GM10248 (cell line): ENCODE measurements around the gene CARD9.
"Not testable (repeated sequence)": the region's sequence is repeated elsewhere in the genome, so short reads cannot be mapped to it uniquely, and the experiment has no call there.

Source experiments
- CTCF ChIA-PET: fragments of 300-600 bp; sonication (Branson Sonifier 250); formaldehyde crosslinking; extraction: SDS; loops from one replicate; lab custom pipeline; 2021; ENCODE audit warnings: antibody characterized with exemption; lab: Yijun Ruan, JAX
- POLR2A ChIA-PET: fragments of 350-650 bp; sonication (Branson Sonifier 250); formaldehyde crosslinking; extraction: SDS; loops from one replicate; lab custom pipeline; 2020; ENCODE audit warnings: antibody characterized with exemption; lab: Yijun Ruan, JAX
- DNase-seq: peaks from one replicate; pipeline ENCODE4 v3.0.0; 2012; ENCODE audit errors: extremely low spot score
- TF ChIP-seq, protein P1 (sequence below): IDR thresholded peaks from 2 replicates; pipeline ENCODE4 v1.5.1; 2012; ENCODE audit warnings: mild to moderate bottlenecking, low read depth; ENCODE audit errors: extremely low read depth, missing control alignments, control extremely low read depth

The CARD9 gene

DNA sequence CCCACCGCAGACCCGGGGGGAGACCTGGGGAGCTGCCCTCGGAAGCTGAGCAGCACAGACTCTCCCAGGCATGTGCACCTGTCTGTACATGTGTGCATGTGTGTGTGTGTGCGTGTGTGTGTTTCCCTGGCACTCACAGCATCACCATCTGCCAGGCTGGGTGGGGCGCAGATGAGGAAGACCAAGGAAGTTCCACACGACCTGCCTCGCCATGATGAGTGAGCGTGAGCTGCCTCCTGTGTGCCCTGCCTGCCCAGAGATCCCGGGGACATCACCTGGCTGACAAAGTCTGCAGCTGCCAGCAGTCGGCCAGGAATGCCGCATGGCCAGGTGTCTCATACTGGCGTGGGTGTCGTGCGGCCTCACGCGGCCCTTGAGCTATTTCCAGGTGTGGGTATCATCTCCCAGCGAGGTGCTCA, 50.1 kb downstream of the CARD9 start:
- TF ChIP-seq, protein P1, sequence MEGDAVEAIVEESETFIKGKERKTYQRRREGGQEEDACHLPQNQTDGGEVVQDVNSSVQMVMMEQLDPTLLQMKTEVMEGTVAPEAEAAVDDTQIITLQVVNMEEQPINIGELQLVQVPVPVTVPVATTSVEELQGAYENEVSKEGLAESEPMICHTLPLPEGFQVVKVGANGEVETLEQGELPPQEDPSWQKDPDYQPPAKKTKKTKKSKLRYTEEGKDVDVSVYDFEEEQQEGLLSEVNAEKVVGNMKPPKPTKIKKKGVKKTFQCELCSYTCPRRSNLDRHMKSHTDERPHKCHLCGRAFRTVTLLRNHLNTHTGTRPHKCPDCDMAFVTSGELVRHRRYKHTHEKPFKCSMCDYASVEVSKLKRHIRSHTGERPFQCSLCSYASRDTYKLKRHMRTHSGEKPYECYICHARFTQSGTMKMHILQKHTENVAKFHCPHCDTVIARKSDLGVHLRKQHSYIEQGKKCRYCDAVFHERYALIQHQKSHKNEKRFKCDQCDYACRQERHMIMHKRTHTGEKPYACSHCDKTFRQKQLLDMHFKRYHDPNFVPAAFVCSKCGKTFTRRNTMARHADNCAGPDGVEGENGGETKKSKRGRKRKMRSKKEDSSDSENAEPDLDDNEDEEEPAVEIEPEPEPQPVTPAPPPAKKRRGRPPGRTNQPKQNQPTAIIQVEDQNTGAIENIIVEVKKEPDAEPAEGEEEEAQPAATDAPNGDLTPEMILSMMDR = no peak
- ChIA-PET POLR2A (no interaction called here), CTCF (interaction anchor here (1.9 kb wide), 1 partner anchor 40 kb away, joined by 5 read pairs; no protein-coding TSS in a partner anchor)
- DNase-seq = no peak

DNA sequence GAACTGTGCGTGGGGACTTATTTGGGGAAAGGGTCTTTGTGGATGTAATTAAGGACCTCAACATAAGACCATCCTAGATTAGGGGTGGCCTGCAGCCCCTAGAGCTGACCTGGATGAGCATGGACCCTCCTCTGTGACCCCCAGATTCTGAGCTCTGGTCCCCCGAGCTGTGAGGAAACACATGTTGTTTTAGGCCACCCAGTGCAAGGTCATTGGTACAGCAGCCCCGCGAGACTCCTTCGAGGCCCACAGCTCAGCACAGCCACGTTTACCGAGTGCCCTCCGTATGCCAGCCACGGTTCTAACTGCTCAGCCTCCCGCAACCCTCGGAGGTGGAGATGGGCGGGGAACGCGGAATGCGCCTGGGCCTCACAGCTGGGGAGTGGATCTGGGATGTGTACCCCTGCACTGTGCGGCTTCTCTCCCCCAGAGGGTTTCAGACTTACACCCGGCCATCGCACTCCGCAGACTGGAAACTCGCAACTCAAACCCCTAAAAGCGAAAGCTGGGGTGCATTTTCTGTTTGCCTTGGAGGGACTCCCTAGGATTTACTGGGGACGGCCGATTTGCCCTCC, 50.6 kb downstream of the CARD9 start:
- CTCF ChIA-PET = interaction anchor here (1.9 kb wide), 1 partner anchor 40 kb away, joined by 5 read pairs; no protein-coding TSS in a partner anchor
- no peak for DNase-seq
- POLR2A ChIA-PET = no interaction called here

DNA sequence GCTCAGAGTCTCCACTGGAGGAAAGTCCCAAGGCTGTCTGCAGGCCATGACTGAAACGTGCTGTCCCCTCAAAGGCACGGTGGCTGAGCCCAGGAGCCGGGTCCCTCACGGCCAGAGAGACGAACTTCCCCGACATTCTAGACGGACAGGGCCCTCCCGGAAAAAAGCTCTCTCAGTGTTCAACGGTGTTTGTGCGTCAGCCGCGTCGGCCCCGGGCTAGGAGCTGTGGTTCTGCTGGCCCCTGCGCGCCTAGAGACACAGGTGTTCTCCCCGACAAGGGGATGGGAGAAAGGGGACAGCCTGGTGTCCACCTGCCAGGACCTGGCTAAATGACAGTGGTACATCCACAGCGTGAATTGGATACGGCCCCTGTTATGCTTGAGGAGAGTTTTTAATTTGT, 51.9 kb downstream of the CARD9 start:
- POLR2A ChIA-PET = no interaction called here
- TF ChIP-seq, protein P1 = no peak

More for the DNA sequence above, 50.6 kb downstream of the CARD9 start:
- TF ChIP-seq, protein P1 = no peak

DNA sequence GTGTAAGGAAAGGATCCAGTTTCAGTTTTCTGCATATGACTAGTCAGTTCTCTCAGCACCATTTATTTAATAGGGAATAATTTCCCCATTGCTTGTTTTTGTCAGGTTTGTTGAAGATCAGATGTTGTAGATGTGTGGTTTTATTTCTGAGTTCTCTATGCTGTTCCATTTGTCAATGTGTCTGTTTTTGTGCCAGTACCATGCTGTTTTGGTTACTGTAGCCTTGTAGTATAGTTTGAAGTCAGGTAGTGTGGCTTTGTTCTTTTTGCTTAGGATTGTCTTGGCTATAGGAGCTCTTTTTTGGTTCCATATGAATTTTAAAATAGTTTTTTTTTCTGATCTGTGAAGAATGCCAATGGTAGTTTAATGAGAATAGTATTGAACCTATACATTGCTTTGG, 52.5 kb downstream of the CARD9 start:
- DNase-seq, POLR2A ChIA-PET: not testable (repeated sequence)
- CTCF ChIA-PET = interaction anchor here (1.3 kb wide), 1 partner anchor 14 kb away, joined by 3 read pairs; no protein-coding TSS in a partner anchor

More for the DNA sequence above, 51.9 kb downstream of the CARD9 start:
- CTCF ChIA-PET = interaction anchor here (1.3 kb wide), 1 partner anchor 14 kb away, joined by 3 read pairs; no protein-coding TSS in a partner anchor
- no peak for DNase-seq

DNA sequence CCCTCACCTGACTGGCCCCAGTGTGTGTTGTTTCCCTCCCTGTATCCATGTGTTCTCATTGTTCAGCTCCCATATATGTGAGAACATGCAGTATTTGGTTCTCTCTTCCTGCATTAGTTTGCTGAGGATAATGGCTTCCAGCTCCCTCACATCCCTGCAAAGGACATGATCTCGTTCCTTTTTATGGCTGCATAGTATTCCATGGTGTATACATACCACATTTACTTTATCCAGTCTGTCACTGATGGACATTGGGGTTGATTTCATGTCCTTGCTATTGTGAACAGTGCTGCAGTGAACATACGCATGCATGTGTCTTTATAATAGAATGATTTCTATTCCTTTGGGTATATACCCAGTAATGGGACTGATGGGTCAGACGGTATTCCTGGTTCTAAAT, 53.5 kb downstream of the CARD9 start:
- DNase-seq, POLR2A ChIA-PET: not testable (repeated sequence)
- CTCF ChIA-PET = interaction anchor here (1.0 kb wide), 1 partner anchor 20 kb away, joined by 3 read pairs; no protein-coding TSS in a partner anchor

DNA sequence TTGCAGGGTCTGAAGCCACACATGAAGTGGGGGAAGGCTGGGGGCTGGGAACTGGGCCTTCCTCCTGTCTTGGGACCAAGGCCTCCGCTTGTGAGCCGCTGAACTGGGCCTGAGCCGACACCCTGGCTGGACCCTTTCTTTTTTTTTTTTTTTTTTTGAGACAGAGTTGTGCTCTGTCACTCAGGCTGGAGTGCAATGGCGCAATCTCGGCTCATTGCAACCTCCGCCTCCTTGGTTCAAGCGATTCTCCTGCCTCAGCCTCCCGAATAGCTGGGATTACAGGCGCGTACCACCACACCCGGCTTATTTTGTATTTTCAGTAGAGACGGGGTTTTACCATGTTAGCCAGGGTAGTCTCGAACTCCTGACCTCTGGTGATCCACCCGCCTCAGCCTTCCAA, 54.2 kb downstream of the CARD9 start:
- POLR2A ChIA-PET, DNase-seq: not testable (repeated sequence)
- CTCF ChIA-PET = interaction anchor here (1.0 kb wide), 1 partner anchor 21 kb away, joined by 3 read pairs; no protein-coding TSS in a partner anchor

DNA sequence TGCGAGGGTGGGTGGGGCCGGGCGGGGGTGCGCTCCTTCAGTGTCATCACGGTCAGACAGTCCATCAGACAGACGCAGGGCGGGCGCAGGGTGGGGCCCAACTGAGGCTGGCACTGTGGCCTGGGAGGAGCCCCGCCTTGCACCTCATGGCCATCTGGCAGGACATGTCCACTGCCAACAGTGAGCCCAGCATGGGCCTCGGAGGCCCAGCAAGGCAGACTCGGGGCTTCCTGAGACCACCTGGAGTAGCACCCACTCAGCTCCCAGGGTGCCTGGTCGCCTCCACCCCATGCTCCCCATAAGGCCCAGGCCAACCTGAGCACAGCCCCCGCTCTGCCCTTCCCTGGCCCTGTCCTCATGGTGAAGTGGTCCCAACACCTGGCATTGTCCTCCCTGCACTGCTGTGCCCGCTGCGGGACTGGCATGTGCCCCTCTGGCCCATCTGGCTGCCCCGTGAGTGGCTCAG, 54.7 kb downstream of the CARD9 start:
- DNase-seq = no peak
- ChIA-PET POLR2A (no interaction called here), CTCF (no interaction called here)
- TF ChIP-seq, protein P1 = no peak

DNA sequence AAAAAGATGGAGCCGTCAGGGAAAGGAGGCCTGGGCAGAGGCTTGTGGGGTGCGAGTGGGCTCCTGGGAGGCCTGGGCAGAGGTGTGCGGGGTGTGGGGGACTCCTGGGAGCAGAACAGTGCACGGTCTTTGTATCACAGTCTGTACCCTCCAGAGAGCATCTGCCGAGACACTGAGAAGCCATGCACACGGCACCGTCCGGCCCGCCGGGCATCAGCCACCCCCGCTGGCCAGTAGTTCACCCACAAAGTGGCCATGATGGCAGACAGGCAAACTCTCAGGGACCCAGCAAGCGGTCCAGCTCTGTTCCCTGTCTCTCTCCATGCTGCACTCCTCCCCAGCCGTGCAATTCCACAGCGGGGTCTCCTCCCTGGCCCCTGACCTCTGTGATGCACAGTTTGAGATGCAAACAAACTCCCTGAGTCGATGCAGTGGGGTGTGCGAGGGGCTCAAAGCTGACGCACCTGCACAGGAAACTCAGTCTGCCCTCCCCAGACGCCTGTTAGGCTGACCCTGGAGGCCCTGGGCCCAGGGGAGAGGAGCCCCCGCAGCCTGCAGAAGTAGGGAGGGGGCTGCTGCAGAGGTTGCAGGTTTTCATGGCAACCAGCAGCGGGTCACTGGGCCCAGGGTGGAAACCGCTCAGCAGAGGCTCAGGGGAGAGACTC, 55.2 kb downstream of the CARD9 start:
- TF ChIP-seq, protein P1 = no peak
- ChIA-PET POLR2A (no interaction called here), CTCF (no interaction called here)
- no peak for DNase-seq
